NOMO-1 treated with dmso at 0.1 percent for 144 hours (cell line): ENCODE results near the gene KRT38.

Experiments
- DNase-seq: peaks from one replicate; lab custom pipeline; 2025; ENCODE audit not compliant: unreplicated experiment; lab: John Stamatoyannopoulos, UW

Gene KRT38

DNA sequence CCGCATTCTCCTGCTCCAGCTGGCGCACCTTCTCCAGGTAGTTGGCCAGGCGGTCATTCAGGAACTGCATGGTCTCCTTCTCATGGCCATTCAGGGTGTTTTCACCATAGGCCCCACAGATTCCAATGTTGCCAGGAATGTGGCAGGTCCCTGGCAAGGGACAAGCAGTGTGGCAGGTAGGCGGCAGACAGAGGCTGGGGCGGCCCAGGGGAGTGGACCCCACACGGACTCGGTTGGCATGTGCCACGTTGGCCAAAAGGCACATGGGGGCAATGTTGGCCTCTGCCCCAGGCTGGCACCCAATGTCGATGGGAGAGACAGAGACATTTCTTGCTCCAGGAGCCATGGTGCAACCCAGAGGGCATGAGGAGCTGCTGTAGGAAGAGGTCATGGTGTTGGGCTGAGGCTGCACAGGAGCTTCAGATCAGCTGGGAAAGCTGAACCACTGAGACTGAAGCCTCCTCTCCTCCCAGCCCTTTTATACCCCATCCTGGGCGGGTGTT lies at the start of gene KRT38:
TSS of gene KRT38 (minus strand) at position 453 of the 503 bp plus-strand sequence. CDS start at position 391, 62 bp downstream.
- no peak for DNase-seq

DNA sequence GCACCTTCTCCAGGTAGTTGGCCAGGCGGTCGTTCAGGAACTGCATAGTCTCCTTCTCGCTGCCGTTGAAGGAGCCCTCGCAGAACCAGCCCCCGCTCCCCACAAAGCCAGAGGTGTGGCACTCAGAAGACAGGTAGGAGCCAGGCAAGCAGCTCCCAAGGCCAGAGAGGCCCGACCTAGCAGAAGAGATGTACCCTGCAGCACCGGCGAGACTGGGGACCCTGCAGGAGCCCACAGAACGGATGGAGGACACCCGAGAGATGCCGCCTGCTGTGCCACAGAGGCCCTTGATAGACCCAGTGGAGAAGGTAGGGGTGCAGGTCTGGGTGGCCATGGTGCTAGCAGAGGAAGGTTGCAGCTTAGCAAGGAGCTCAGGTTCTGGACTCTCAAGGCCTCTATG lies 48.7 kb upstream of the KRT38 start, which contains the start of gene KRT36:
TSS of gene KRT36 (minus strand) at position 380 of the 400 bp plus-strand sequence. CDS start at position 334, 46 bp downstream.
- no peak for DNase-seq

DNA sequence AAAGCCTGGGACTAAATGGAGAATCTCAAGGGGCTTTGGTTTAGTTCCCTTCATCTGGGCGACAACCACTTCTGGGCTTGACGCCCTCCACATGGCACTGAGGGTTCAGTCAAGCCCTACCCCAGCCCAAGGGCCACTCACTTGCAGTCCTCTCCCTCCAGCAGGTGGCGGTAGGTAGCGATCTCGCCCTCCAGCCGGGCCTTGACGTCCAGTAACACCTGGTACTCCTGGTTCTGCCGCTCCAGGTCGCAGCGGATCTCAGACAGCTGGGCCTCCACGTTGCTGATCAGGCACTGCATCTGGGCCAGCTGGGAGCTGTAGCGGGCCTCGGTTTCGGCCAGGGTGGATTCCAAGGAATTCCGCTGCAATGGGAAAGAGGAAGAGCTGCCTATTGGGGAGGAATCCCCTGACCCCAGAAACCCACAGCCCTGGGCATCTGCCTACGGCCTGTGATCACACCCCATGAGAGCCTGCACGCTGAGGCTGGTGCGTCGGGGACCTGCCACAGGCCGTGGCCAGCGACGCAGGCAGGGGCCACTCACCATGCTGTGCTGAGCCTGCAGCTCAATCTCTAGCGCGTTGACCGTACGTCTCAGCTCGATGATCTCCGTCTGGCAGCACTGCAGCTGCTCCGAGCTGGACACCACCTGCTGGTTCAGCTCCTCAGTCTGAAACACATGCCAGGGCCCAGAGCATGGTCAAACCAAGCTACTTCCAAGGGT lies 46.2 kb upstream of the KRT38 start:
- no peak for DNase-seq

DNA sequence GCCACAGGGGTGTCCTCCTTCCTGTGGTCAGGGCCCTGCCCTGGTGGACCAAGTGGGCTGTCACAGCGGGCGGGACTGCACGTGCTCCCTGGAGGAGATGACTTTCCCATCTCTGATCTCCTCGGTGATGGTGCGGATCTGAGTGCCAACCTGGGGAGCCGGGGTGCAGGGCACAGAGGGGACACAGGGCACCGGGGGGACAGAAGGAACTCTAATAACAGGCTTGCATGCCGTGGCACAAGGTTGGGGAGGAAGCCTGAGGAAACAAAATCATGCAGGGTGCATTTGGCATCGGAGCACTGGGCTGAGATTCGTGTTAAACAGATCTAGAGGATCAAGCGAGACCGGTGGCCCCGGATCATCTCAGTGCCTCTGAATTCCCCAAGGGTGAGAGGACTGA lies 45.5 kb upstream of the KRT38 start:
- no peak for DNase-seq

DNA sequence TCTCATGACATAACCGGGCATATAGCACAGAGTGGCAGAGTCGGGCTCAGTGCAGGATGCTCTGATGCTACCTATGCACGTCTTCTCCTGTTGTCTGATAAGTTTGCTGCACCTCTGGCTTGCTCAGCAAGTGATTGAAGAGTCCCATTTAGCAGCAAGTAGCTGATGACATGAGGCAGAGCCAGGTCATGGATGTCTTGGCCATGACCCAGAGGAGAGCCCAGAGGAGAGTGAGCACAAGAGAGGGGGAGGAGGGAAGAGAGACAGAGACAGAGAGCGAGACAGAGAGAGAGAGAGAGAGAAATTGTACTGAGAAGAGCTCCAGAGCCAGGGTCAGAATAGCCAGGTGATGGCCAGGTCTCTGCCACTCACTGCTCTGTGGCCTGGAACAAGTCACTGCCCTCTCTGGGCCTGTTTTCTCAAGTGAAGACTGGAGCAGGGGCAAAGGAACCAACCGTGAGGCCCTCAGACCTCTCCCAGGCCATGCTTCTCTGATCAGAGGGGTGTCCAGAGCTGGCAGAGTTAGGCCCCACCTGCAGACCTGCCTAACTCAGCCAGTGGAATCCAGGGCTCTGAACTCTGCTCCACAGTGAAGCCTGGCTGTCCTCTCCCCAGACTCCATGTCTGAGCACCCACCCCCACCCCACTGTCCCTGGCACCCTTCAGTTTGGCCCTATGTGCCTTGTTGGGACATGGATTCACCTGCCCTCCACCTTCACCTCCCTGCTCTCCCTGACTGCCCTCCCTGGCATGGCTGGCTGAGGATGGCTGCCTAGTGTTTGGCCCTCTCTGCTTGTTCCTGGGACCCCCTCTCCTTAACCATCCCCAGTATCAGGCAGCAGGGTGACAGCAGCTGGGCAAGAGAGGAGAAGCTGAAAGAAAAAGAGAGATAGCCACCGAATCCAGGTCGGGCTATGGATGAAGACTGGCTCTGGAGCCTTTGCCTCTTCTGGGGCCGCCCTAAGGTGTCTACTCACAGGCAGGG lies 44.4 kb upstream of the KRT38 start:
- DNase-seq = no peak

DNA sequence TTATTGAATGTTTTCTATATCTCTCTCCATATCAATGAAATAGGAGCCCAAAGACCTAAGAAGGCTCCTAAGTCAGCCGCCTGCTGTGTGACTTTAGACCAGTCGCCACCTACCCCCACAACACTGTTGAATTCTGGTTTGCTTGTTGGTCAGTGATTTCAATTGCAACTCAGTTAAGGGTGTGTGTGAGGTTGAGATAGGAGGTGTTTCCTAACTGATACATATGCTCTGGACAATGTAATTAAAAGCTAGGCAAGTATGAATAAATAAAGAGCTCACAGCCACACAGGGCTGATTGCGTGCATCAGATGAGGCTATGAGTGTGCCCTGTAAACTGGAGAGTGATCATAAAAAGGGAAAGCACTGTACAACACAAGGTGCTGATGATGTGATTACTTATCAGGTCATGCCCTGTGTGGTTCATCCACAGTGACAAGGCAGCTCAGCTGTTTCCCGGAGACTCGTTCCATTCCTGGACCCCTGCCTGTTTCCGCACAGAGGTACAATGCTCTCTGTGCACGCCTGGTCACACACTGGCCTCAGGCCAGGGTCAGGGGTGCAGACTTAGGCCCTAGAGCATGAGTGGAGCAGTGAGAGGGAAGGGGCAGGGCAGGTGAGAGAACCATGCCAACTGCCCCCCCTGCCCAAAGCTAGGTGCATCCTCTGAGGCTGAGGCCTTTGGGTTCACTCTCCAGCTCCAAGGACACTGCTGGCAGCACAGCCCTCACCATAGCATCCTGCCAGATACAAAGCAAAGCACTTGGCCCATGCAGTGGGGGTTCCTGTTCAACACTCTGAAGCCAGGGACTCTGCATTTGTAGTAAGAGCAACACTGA lies 43.4 kb upstream of the KRT38 start:
- no peak for DNase-seq

DNA sequence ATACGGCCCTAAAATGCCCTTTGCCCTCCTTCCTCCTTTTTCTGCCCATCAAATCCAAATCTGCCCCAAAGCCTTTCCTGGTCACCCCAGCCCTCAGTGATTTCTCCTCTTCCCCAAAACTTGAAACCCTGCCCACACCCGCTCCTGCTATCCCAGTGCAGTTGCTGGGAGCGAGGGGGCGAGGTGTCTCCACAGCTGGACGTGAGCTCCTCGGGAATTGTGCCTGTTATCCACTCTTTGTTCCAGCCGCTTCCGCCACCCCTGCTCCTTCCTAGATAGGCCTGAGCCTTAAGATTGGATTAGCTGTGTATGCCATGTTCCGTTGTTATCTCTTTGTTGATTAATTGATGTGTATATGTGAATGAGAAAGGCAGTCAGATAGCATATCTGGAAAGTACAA lies 42.7 kb upstream of the KRT38 start:
- DNase-seq = no peak

DNA sequence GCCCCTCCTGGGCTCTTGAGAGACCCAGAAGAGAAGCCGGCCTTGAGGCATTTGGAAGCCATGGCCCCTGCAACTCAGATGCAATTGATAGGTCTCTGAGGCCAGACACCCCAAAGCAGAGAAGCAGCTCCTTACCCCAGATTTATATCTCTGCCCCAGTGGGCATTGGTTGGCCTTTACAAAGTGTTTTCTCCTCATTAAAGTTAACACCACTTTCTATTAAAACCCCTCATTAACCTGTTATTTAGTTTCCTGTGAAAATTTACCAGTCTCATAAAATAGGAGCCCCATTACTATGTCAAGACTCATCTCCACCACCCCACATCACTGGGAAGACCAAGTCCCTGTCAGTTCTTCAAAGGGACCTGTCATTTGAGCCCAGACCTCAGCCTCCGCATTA lies 40.3 kb upstream of the KRT38 start, which contains the start of gene KRT35:
TSS of gene KRT35 (minus strand) at position 116 of the 400 bp plus-strand sequence. CDS start at position 62, 54 bp downstream.
- no peak for DNase-seq

DNA sequence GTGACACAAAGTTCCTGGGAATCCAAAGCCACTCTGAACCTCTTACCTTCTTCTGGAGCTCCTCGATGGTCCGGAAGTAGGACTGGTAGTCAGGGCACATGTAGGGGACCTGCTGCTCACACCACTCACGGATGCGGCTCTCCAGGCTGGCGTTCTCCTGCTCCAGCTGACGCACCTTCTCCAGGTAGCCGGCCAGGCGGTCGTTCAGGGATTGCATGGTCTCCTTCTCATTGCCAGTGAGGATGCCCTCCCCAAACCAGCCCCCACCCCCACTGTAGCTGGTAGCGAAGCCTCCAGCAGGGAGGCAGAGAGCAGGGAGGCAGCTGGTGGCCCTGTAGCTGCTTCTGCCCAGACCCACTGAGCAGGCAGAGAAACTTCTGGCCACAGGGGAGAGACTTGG lies 39.8 kb upstream of the KRT38 start:
- DNase-seq = no peak

DNA sequence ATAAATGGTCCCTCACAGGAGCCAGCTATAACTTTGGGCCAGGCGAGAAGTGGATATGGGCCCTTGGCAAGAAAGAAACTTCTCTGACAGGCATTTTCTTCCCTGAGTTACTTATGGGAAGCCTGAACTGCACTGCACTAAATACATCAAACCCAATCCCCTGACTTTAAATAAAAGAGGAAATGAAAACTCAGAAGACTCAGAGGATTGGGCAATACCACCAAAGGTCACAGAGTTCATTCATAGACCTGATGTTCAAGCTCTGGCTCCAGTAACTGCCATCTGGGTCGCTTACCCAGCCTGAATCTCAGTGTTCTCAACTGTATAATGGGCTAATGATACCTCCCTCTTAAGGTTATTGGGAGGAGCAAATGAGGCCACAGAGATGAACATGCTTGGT lies 39.4 kb upstream of the KRT38 start:
- peak; percentile 13 for DNase-seq

DNA sequence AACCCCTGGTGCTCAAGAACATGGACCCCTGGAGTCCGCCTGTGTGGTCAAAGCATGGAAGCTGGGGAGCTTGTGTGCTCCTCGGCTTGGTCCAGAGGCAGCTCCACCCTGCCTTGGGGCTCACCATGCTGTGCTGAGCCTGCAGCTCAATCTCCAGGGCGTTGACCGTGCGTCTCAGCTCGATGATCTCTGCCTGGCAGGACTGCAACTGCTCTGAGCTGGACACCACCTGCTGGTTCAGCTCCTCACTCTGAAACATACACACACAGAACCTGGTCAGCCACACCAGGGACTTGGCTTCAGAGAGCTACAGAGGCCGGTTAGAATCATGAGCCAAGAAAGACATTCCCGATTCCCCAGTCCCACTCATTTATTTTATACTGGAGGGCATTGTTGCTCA lies 37.5 kb upstream of the KRT38 start:
- no peak for DNase-seq

DNA sequence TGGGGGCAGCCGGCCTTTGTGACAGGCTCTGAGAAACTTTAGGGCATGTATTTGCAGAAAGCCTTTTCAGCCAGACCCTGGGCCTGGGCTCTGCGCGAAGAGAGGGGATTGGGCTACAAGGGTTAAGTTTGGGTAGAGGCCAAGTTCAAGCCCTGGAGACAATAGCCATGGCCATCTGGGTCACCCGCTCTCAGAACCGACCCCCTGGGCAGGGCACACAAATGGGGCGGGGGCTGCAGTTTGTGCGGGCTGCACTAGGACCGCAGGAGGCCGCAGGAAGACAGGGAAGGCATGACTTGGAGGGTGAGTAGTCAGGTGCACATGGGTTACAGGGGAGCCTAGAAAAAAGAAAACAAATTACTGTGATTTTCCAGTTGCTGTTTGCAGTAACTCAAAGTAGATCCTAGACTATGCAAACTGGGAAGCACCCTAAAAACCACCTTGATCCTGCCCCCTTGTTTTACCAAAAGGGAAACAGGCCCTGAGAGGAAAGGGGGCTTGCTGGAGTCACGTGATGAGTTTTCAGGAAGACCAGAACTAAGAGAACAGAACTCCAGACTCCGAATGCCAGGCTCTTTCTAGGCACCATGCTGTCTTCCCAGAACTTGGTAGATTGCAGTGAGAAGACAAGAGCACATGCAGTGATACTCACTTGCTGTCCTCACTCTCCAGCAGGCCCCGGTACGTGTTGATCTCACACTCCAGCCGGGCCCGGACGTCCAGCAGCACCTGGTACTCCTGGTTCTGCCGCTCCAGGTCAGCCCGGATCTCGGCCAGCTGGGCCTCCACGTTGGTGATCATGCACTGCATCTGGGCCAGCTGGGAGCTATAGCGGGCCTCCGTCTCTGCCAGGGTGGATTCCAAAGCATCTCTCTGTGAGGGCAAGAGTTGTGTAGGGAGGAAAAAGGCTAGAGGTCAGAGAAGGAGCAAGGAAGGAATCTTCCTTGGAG lies 36.4 kb upstream of the KRT38 start:
- no peak for DNase-seq

DNA sequence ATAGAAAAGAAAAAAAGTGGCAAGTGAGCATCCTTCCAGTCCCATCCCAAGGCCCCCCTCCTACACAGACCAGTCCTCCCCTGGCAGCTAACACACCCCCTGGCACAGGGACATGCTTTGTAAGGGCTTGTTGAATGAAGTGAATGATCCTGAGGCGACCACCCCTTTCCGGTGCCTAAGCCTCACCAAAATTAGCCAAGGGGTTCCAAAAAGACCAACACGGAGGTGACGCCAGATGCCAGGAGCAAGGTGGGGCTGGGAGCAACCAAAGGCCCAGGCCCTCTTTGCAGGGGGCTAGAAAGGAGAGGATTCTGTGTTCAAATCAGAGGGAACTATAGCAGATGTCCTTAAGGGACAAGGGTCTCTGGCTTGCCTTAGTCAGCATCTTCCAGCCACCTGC lies 34.6 kb upstream of the KRT38 start:
- no peak for DNase-seq

DNA sequence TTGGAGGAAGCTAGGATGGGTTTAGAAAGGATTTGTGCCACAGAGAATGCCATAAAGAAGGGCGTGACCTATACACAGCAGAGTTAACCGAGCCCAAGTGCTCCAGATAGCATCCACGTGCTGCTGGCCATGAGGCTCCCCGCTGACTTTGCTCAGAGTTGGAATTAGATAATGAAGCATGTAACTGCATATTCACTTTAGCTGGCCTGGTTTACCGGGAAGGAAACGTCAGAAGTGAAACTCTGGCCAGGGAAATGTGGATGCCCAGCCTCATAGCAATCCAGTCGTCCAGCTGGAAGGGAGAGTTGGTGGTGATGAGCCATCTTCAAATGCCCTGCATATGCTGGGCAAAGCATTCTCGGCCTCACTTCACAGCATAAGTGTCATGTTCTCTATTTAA lies 34.1 kb upstream of the KRT38 start:
- DNase-seq = no peak

DNA sequence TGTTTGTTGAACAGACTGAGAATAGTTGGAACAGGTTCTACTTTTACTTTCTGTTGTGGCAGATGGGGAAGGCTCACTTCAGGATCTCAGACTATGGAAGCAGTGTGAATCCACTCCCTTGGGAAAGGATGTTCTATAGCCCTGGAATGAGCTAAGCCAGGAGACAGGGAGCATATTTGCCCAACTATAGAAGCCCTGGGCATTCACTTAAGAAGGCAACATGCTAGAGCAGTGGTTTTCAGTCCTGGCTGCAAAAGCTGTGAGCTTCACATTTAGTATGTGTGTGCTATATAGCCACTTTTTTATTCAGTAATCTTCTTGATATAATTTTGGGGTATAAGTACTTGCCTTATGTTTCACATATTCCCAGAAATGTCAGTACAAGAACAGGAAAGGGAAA lies 27.6 kb upstream of the KRT38 start:
- no peak for DNase-seq

DNA sequence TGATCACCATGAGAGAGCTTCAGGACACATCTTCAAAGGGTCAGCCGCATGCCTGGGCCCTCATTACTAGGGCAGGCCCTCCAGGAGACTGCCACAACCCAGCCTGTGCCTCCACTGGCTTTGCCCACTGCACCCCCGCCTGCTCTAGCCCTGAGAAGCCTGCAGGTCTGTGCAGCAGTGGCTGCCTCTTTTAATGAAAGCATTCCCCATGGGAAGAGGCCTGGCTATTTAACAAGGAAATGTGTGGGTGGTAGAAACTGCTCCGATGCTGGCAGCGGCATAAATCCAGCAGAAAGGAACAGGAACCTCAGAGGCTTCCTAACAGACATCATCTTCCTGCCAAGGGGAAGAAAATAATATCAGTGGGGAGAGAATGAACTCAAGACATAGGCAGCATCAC lies 26.8 kb upstream of the KRT38 start:
- DNase-seq = no peak

DNA sequence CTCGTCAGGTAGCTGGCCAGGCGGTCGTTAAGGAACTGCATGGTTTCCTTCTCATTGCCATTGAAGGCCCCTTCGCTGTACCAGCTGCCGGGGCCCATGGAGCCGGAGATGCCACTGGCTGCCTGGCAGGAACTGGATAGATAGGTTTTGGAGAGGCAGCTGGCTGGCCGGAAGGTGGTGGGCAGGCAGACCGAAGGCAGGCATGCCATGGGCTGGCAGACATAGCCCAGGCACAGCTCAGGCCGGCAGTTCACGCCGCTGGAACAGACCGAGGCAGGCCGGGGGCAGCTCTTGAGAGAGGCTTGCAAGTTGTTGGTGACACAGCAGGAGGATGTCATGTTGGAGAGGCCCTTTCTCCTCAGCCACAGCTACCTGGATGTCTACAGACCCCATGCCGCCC lies 26.2 kb upstream of the KRT38 start, which contains the start of gene KRT32:
TSS of gene KRT32 (minus strand) at position 399 of the 400 bp plus-strand sequence. CDS start at position 338, 61 bp downstream.
- no peak for DNase-seq

DNA sequence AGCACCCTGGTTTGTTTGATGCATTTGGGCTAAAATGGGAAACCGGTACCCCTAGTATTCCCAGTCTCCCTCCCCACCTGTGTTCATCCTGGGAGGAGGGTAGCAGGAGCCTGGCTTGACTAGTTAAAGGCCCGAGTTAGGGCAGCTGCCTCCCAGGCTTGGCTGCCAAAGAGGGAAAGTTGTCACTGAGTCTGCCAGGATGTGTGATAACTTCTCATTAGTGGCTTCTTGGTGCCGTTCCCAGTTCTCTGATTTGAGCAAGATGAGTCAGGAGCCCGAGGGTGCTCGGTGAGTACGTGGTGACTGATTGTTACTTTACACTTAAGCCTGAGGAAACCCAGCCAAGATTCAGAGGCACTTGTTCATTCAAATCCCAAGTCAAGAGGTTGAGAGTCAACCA lies 23.9 kb upstream of the KRT38 start:
- no peak for DNase-seq

DNA sequence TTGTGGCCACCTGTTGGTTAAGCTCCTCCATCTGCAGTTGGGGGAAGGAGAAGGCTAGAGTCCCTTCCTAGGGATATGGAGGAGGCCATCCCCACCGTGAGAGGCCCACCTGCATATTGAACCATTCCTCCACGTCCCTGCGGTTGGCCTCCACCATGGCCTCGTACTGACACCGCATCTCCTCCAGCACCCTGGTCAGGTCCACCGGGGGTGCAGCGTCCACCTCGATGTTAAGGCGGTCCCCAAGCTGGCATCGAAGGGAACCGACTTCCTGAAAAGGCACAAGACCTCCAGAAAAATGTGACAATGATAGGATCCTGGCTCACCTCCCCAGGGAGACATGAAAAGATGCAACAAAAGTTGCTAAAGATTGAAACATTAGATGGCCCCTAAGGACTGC lies 23.4 kb upstream of the KRT38 start:
- no peak for DNase-seq

DNA sequence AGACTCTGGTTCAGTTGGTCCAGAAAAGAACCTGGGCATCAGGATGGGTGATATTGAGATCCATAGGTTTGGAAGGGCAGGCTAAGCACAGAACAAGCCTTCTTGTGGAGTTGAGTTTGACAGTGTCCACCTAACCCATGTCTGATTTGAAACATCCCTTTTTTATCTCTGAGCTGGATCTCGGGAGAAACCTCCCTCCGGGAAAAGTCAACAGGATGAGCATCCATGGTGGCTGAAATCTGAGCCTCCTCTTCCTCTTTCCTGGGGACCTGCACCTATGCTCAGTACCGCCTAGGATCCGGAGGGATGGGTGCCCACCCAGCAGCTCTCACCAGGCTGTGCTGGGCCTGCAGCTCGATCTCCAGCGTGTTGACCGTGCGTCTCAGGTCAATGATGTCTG lies 23.0 kb upstream of the KRT38 start:
- DNase-seq = no peak
